Fibroblast of skin of abdomen (primary cell): ENCODE measurements around the gene CMTM4.
"Not testable (repeated sequence)": the region's sequence is repeated elsewhere in the genome, so short reads cannot be mapped to it uniquely, and the experiment has no call there.

Experiments used
- DNase-seq: peaks from one replicate; pipeline ENCODE4 v3.0.0-alpha.2; 2013

Gene CMTM4

DNA sequence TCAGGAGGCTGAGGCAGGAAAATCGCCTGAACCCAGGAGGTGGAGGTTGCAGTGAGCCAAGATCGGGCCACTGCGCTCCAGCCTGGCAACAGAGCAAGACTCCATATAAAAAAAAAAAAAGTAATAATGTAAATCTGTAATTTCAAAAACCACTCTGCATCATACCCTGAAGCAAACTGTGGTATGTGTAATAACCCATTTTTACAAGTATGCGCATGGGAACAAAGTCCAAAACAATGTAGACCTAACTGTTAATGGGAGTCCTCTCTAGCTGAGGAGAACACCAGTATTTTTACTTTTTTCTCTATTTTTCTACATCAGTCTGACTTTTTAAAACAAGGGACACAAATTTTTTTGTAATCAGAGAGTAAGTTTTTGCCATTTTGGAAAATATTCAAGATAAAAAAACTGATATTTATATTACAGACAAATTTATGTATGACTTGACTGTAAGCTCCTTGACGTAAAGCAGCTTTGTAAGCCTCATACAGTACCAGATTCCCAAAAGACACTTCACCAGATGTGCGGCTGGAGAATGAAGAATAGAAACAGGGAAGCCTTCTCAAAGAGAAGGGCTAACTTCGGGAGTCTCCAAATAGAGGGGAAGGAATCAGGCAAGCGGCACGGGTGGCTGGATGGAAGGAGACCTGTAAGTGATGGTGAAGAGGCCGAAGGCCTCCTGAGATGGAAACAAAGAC is 25.7 kb downstream of the CMTM4 start:
- DNase-seq = no peak

DNA sequence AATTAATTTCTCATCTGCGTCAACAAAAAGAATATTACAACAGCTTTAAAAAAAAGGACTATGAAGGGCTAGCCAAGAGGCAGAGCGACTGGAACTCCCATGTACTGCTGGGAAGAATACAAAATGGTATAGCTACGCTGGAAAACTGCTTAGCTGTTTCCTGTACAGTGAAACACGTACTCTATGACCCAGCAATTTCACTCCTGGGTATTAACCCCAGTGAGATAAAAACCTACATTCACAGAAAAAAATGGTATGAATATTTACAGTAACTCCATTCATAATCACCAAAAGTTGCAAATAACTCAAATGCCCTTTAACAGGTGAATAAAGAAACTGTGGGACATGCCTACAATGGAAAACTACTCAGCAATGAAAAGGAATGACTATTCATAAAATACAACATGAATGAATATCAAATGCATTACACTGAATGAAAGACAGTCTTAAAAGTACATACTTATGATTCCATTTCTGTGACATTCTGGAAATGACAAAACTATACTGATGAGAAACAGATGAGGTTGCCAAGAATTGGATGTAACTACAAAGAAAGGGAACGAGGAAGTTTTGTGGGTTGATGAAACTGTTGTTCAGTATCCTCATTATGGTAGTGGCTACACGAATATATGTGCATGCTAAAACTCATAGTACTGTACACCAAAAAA is 27.6 kb downstream of the CMTM4 start:
- DNase-seq = peak; percentile 89

DNA sequence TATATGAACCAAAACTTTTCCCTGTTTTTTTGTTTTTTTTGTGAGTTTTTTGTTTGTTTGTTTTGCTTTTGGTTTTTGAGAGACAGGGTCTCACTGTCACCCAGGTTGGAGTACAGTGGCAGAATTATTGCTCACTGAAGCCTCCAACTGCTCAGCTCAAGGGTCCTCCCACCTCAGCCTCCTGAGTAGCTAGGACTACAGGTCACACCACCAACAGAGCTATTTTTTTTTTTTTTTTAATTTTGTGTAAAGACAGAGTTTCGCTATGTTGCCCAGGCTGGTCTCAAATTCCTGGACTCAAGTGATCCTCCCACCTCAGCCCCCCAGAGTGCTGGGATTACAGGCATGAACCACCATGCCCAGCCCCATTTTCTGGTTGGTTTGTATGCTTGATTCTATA is 28.6 kb downstream of the CMTM4 start:
- DNase-seq = no peak

DNA sequence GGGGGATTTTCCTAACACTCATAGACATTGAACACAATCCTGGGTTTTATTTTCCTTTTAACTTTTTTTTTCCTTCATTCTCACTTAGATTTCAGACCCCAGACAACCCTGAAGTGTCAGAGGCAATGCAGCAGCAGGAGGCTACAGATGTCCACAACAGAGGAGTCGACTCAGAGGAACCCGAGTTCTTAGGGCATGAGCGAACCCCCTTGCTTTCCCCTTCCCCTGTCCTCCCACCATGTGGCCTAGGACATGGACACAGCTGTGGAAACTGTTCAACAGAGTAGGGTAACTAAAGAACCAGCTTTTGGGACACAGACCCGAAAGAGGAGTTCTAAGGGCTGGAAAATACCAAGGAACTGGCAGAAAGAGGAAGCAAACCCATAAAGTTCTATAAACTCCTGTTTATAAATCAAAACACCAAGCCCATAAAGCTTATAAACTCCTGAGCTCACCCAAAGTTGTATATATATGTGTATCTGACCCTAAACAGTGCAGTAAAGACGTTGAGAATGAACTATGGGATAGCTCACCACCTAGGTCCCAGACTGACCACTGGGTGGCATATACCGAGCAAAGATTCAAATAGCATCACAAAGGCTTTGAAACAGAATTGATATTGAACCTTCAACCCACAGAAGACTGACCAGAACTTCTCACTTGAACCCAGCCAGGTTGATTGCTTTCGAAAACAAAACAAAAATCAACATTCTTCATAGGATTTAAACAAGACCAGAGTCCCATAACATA is 33.9 kb downstream of the CMTM4 start:
- DNase-seq = no peak

DNA sequence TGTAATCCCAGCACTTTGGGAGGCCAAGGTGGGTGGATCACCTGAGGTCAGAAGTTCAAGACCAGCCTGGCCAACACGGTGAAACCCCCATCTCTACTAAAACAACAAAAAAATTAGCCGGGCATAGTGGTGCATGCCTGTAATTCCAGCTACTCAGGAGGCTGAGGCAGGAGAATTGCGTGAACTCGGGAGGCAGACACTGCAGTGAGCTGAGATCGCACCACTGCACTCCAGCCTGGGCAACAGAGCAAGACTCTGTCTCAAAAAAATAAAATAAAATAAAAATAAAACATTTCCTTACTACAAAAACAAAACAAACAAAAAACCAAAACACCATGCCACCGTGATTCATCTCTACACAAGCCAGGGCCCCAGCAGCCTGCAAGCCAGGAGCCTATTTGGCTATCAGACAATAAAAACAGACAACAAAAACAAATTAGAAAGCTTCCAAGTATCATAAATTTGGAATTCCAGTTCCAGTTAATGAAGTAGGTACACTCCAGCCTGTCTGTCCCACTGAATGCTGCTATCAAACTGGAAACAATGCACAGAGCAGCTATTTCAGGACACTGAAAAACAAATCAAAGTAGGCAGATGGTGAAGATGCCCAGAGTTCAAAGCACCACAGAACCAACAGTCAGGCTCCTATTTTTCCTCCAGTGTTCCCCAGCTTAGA is 34.7 kb downstream of the CMTM4 start:
- DNase-seq = not testable (repeated sequence)

DNA sequence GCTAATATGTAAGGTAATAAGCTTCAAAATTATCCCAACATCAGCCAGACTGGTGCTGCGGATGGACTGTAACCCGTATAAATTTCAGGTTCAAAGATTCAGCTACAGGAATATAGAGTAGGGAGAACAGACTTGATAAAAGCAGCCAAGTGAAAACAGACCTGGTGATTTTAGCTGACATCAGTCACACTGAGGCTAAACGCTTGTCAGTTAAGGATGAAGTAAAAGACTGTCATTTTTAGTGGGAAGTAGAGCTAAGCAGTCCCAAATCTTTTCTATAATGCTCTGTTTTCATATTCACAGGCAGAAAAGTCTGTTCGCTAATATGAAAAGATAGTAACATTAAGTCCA is 35.4 kb downstream of the CMTM4 start:
- no peak for DNase-seq

DNA sequence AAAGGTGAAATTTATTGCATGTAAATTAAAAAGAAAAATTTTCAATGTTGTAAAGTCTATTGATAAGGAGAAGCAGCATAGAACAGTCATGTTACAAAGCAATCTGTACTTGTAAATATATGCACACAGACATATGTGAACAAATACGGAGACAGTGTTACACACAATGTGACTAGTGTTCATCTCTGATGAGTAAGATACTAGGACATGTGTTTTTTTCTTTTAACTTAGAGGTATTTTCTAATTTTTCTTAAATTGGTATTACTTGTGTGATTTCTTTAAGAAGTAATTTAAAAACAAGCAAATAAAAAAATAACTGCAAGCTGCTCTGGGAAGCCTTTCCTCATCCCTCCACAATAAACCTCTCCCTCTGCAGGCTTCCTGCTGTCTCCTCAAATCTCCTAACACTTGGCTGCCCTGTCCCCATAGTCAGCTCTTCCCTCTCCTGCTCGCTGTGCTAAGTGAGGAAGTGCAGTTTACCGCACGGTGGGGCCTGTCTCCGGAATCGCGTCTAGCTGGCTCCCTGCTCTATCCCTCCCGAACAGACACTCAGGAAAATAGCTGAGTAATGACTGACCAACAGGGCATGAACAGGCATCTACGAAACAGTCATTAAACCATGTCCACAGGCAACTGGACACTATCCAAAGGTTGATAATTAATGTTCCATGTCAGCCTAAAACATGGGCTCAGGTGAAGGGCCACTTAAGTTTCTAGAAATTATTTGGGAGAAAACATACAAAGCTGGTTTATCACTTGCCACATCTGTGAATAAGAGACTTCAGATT is 35.9 kb downstream of the CMTM4 start:
- DNase-seq = peak; percentile 86

DNA sequence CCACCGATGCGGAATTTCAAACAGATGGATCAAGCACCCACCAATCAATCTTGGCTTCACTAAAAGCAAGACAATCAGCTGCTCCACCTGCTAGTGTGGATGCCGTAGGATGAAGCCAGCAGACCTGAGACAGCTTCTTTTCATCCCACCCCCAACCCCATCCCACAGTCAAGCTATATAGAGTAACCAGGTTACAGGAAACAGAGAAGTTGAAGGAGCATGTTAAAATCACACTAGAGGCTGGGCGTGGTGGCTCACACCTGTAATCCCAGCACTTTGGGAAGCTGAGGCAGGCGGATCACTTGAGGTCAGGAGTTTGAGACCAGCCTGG is 37.7 kb downstream of the CMTM4 start:
- no peak for DNase-seq

DNA sequence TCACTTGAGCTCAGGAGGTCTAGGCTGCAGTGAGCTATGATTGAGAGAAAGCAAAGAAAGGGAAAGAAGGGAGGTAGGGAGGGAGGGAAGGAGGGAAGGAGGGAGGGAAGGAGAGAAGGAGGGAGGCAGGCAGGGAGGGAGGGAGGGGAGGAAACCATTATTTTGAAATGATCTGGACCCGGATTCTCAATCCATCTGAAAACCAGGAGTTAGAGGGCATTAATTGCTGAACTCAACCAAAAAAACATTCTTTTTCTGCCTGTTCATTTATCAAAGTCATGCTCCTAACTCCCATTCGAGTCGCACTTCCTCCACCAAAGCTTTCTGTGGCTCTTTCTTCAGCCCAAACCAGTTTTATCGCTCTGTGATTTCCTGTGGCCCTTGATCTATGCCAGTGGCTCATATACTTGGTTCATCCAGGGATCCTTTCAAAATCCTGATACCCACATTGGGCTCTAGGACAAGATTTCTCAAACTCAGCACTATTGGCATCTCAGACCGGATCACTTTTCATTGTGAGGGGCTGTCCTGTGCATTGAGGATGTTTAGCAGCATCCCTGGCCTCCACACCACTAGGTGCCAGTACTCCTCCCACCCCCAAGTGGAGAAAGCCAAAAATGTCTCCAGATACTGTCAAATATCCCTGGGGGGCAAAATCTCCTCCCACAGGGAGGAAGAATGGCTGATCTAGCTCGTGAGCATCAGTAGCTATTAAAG is 38.2 kb downstream of the CMTM4 start:
- DNase-seq = no peak

DNA sequence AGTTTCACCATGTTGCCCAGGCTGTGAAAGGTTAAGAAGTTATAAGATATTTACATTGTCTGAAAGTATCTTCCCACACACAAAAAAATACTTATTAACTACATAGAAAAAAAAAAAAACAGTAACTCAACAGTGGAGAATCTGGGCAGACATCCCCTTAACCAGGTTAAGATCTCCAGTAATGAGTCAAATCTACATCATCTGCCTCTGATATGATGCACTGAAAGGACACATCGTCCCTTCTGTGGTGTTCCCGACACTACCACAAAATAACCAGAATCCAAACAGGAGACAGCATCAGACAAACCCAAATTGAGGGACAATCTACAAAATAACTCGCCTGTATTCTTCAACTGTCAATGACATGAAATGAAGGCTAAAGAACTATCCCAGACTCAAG is 40.0 kb downstream of the CMTM4 start:
- DNase-seq = no peak

DNA sequence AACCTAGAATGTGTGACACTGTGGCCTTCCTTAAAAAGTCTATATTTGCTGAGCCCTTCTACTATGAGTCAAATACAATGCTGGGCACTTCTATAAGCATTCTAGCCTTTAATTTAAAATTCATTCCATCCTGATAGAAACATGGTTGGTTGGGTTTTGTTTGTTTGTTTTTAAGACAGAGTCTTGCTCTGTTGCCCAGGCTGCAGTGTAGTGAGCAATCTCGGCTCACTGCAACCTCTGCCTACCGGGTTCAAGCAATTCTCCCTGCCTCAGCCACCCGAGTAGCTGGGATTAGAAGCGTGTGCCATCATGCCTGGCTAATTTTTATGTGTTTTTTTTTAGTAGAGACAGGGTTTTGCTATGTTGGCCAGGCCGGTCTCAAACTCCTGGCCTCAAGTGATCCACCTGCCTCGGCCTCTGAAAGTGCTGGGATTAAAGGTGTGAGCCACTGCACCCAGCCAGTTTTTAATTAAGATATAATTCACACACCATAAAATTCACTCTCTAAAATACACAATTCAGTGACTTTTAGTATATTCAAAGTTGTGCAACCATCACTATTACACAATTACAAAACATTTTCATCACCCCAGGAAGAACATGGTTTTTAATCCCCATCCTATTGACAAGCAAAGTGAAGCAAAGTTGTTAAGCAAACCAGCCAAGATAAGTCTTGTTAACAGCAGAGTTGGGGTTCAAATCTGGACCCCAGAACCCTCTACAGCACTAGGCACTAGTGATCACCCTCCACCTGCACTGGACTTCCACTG is 42.8 kb downstream of the CMTM4 start:
- no peak for DNase-seq

DNA sequence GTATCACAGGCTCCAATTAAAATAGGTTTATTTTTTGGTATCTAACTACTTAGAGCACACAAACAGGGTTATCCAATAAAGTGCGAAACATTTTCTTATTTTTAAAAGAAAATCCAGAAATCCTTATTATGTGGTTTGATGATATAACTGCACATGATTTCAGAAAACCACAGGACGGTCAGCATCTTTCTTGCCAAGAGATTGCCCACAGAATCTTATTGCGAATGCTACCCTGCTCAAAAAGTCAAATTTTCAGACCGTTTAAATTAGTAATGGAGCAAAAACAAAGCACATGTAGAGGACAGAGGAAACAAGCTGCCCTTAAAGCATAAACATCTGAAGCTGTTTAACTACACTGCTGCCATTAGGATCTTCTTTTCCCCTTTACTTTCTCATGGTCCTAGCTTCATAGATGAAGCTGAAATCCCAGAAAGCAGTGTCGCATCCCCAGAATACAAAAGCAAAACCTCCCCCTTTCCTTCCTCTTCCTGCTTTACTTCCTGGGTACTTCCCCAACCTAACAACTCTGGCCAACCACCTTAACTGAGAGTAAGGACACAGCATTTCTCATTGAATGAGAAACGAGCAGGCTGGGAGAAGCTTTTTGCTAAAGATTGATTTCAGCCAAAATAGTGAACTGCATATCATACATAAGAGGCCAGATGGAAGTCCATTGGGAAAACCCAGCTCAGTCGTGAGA is 43.7 kb downstream of the CMTM4 start:
- DNase-seq = no peak

DNA sequence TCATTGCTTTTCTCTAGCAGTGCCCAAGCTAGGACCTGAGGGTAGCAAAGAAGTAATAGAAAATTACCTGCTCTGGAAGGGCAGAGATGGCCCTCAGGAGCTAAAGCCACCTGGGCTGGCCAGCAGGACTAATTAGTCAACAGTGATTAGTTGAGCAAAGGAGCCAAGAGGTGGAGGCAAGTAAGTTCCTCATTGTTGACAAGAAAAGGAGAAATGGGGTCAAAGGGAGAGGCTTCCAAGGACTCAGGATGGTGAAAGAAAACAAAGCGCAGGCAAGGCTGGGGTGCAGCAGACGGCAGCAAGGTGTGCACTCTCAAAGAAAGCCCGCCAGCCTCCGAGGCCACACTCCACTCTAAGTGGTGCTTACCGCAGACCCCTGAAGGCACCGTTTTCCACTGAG is 44.6 kb downstream of the CMTM4 start:
- DNase-seq = no peak

DNA sequence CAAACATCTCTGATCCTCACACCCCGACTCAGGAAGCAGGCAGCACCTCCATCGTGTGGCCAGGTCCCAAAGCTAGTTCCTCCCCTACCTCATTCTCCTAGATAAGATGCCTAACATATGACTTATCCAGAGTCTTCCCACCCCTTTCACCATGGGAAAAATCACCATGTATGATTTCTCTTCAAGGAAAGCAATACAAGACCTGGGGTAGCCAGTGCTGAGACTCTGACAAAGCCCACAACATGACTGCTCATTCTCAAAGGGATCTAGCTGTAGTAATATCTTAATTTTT is 45.1 kb downstream of the CMTM4 start:
- DNase-seq = no peak

DNA sequence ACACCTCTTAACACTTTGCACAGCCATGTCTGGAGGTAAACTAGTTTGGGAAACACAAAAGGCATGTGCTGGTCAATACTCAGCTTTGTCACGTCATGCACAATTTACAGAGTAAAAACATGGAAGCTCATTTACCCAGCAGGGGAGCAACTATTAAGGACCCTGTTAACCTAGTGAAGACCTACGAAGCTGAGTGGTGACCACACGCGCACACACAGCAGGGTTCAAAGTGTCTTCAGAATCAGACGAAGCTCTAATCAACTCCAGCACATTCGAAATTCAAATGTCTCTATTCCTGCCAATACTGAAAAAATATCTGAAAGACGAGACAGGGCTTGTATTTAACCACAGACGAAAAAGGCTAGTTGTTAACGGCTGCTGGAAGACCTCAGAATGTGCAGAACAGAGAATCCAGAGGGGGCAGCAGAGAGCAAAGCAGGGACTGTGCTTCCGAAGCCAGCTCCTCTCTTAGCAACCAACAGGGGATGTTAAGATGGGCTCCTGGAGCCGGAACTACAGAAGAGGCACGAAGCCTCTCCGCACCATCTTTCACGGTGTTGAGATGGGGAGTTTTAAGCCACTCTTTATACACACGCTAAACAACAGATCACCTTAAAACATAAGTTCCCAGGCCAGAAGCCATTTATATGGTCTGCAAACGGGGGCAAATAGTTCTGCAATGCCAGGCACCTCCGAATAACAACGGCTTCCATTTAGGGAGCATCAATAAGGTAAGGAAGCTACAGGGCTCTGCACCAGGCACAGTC is 45.7 kb downstream of the CMTM4 start:
- DNase-seq = peak; percentile 83

DNA sequence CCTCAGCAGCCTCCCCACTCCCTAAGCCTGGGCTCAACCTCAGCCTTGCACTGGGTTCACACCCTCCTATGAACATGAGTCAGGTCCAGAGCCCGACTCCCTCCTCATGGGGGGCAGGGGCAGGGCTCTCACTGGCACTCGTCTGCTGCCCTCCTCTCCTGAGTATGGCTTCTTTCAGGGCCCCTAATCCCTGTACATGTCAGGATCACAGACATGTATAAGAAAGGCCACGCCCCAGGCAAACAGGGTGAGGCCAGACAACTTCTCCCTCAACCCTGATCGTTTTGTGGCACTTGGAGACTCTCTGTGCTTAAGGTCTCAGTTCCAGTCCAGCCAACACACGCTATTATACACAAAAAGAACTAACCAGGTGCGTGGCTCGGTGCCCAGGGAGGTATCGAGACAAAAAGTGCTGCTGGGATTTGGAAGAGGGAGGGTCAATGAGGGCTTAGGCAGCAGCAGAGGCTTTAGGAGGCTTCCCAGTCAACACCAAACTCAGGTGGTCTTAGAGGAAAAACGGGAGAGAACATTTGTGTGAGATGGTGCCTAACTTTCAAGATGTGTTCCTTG is 46.8 kb downstream of the CMTM4 start:
- DNase-seq = no peak

DNA sequence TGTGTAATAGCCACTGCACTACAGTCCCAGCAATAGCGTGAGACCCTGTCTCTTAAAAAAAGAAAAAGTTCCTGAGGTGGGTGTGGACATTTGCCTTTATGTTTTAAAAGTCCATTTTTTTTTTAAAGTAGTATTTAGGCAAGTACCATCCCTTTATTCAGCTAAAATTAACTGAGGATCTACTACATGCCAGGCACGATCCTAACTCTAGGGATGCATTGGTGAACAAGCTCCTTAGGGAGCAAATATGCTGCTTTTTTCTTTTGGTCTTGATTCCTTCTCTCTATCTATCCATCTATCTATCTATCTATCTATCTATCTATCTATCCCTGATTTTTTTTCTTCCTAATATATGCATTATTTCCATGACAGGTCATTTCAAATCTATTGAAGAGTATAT is 47.4 kb downstream of the CMTM4 start:
- DNase-seq = no peak

DNA sequence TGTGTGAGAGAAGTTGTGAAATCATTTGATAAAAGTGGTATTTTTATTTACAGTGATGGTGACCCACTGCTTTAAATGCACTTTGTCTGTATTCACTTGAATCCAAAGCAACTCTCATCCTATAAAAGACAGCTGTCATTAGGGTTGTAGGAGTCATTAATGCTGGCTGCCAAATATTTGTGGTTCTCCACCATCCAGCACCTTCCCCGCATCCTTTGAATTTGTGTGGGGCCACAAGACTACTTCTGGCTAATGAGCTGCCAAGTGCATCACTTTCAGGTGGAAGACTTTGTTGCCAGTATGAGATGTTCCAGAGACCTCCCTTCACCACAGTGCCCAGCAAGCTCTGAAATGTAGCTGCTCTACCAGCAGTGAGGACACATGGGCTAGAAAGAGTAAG is 48.7 kb downstream of the CMTM4 start:
- no peak for DNase-seq

DNA sequence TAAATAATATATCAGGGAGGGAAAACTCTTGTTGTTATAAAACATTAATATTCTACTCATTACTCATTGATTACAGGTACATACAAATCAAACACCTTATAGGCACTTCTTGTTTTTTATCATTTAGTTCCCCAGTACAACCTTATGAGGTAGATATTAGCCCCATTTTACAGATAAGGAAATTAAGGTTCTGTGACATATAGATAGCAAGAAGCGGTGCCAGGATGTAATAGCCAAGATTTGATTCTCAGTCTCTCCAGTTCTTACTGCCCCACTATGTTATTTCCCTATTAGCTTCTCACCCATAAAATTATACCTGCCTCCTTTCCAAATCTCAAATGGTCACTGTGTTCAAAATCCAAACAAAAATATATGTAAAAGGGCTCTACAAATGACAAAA is 55.2 kb downstream of the CMTM4 start:
- no peak for DNase-seq
